CD4-positive, alpha-beta T cell (primary cell): ENCODE data around the gene DUSP22. TPM values are rescaled to one million over a fixed set of nuclear protein-coding genes. Genes with fewer than 3 reads are reported as not detected.

ENCODE experiments used
- ATAC-seq: fragments of 200-7000 bp; cut with Tn5 transposase; one replicate; pipeline ENCODE4 v1.10.0; 2022; ENCODE audit warnings: mild to moderate bottlenecking; ENCODE audit not compliant: poor library complexity
- CTCF ChIA-PET: fragments of 350-600 bp; sonication (Branson Sonifier 250); formaldehyde crosslinking; loops from one replicate; lab custom pipeline; 2021; ENCODE audit warnings: antibody characterized with exemption, inconsistent platforms; lab: Charles Lee
- POLR2A ChIA-PET: fragments of 350-600 bp; sonication (Branson Sonifier 250); formaldehyde crosslinking; loops from one replicate; lab custom pipeline; 2021; ENCODE audit warnings: antibody characterized with exemption, inconsistent platforms; lab: Charles Lee
- DNase-seq, 14 experiments: peaks; one replicate each; pipeline ENCODE4 v3.0.0-alpha.2; 2013 to 2020; ENCODE audit warnings: mixed read lengths in 2 of 14
- H3K27ac ChIP-seq, 2 donors: one replicate each; pipeline versions ENCODE4 v1.5.1 to v1.7.0; 2013; ENCODE audit warnings: low read length in 2 of 2, low read depth in 1 of 2, mild to moderate bottlenecking in 1 of 2
- H3K27me3 ChIP-seq, 2 experiments: 1 replicate in 1 of 2; 2 replicates in 1 of 2; pipeline versions ENCODE4 v1.6.1 to v1.7.0; 2013; ENCODE audit warnings: low read length in 2 of 2, control low read depth in 1 of 2, mild to moderate bottlenecking in 1 of 2, moderate library complexity in 1 of 2; ENCODE audit not compliant: insufficient read depth in 2 of 2, control insufficient read depth in 1 of 2
- H3K36me3 ChIP-seq: one replicate; pipeline ENCODE4 v1.6.1; 2013; ENCODE audit warnings: low read length, control low read depth; ENCODE audit not compliant: insufficient read depth
- H3K4me1 ChIP-seq: one replicate; pipeline ENCODE4 v1.6.1; 2013; ENCODE audit warnings: low read length, control low read depth; ENCODE audit not compliant: insufficient read depth
- H3K4me3 ChIP-seq: one replicate; pipeline ENCODE4 v1.5.1; 2013; ENCODE audit warnings: mild to moderate bottlenecking, low read length, moderate library complexity
- H3K9me3 ChIP-seq, 2 experiments: 1 replicate in 1 of 2; 2 replicates in 1 of 2; pipeline versions ENCODE4 v1.6.1 to v1.7.0; 2013; ENCODE audit warnings: low read length in 2 of 2, mild to moderate bottlenecking in 2 of 2, control low read depth in 1 of 2, moderate library complexity in 1 of 2; ENCODE audit not compliant: control insufficient read depth in 1 of 2, insufficient read depth in 1 of 2
- H3K27ac Mint-ChIP-seq: one replicate; pipeline ENCODE4 v1.8.0; 2020; ENCODE audit warnings: mixed read lengths
- H3K27me3 Mint-ChIP-seq: one replicate; pipeline ENCODE4 v1.8.0; 2021; ENCODE audit warnings: mixed read lengths
- H3K36me3 Mint-ChIP-seq: one replicate; pipeline ENCODE4 v1.8.0; 2021; ENCODE audit warnings: low read depth, mixed read lengths
- H3K4me1 Mint-ChIP-seq: one replicate; pipeline ENCODE4 v1.8.0; 2021; ENCODE audit warnings: low read depth, mixed read lengths
- H3K4me3 Mint-ChIP-seq: one replicate; pipeline ENCODE4 v1.8.0; 2020; ENCODE audit warnings: mild to moderate bottlenecking, mixed read lengths
- H3K9me3 Mint-ChIP-seq: one replicate; pipeline ENCODE4 v1.8.0; 2020; ENCODE audit warnings: mixed read lengths
- intact Hi-C, 2 experiments: fragments of 100-400 bp; cut with DNase I in 1 of 2; cut with micrococcal nuclease in 1 of 2; formaldehyde crosslinking; loops; one replicate each; pipeline versions ENCODE4 v1.15.1 to v1.9.0; 2023 to 2025; cut with DNase I, micrococcal nuclease
- total RNA-seq, 174 experiments: library from RNA in 2 of 174; stranded (reverse) in 2 of 174; gene quantifications; one replicate each; pipeline ENCODE4 v1.2.3 and lab custom pipeline; 2021 to 2026
- TF ChIP-seq, protein P1 (sequence below): fragments of 200-600 bp; IDR thresholded peaks from one replicate; pipeline ENCODE4 v1.8.0; 2022; ENCODE audit warnings: antibody characterized with exemption, mild to moderate bottlenecking

Gene DUSP22
- total RNA-seq, 2 experiments from 2014 or later, result 25.4 to 26.3 TPM

DNA sequence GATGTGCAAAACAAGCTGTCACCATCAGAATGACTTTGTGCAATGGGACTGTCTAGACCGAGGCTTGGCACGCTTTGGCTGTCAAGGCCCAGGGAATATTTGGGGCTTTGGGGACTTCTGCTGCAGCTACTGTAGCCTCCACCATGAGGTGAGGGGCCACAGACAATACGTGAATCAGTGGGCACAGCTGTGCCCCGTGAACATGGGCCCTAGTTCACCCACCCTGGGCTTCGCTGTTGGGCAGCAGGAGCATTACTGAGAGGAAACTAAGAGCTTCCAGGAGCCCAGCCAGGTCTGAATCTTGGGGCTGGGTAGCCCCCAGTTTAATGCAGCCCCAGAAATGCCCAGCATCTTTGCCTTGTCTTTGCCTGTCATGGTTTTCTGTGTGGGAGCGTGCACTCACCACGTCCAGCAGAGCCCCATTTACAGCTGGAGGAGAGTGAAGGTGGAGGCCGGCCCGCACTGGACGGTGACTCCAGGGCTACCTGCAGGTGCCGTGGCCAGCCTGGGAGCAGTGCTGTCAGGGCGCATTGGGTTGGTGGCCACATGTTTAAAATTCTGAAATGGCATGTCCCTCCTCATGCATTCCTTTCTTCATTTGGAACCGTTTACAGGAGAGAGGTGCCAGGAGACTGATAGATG, 34.7 kb downstream of the DUSP22 start:
- H3K4me3 Mint-ChIP-seq, result no peak overlapping the region
- ATAC-seq (no peak), DNase-seq (no peak)
- Histone ChIP-seq H3K4me1 (peaks cover 7% of the 10 kb centered on the region), H3K27ac (no peak overlapping the region), H3K27me3 (no peaks in the 10 kb centered on the region), H3K36me3 (no peaks in the 10 kb centered on the region), H3K4me3 (no peak overlapping the region), H3K9me3 (peaks cover 0 to 20% of the 10 kb centered on the region in 2 experiments)
- intact Hi-C loops, result no loop called here
- H3K27ac Mint-ChIP-seq, result no peak overlapping the region
- no peaks in the 10 kb centered on the region for H3K36me3 Mint-ChIP-seq
- ChIA-PET CTCF (no interaction called here), POLR2A (no interaction called here)
- TF ChIP-seq, protein P1, sequence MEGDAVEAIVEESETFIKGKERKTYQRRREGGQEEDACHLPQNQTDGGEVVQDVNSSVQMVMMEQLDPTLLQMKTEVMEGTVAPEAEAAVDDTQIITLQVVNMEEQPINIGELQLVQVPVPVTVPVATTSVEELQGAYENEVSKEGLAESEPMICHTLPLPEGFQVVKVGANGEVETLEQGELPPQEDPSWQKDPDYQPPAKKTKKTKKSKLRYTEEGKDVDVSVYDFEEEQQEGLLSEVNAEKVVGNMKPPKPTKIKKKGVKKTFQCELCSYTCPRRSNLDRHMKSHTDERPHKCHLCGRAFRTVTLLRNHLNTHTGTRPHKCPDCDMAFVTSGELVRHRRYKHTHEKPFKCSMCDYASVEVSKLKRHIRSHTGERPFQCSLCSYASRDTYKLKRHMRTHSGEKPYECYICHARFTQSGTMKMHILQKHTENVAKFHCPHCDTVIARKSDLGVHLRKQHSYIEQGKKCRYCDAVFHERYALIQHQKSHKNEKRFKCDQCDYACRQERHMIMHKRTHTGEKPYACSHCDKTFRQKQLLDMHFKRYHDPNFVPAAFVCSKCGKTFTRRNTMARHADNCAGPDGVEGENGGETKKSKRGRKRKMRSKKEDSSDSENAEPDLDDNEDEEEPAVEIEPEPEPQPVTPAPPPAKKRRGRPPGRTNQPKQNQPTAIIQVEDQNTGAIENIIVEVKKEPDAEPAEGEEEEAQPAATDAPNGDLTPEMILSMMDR, result no peak
- no peaks in the 10 kb centered on the region for H3K27me3 Mint-ChIP-seq
- H3K4me1 Mint-ChIP-seq, result no peaks in the 10 kb centered on the region
- H3K9me3 Mint-ChIP-seq, result no peaks in the 10 kb centered on the region

- CTCF ChIA-PET, result no interaction called here
- POLR2A ChIA-PET, result no interaction called here
- Mint-ChIP-seq H3K27me3 (no peaks in the 10 kb centered on the region), H3K36me3 (no peaks in the 10 kb centered on the region), H3K4me1 (no peaks in the 10 kb centered on the region), H3K9me3 (no peaks in the 10 kb centered on the region), H3K27ac (no peak overlapping the region), H3K4me3 (no peak overlapping the region)
- H3K27ac ChIP-seq, result no peak overlapping the region
- TF ChIP-seq, protein P1, result no peak
- no peak for ATAC-seq
- intact Hi-C loops, result no loop called here
- no peaks in the 10 kb centered on the region for H3K27me3 ChIP-seq
- no peaks in the 10 kb centered on the region for H3K36me3 ChIP-seq
- peaks cover 0 to 20% of the 10 kb centered on the region in 2 experiments for H3K9me3 ChIP-seq
- no peak overlapping the region for H3K4me3 ChIP-seq
- DNase-seq, result no peak
- H3K4me1 ChIP-seq, result peaks cover 7% of the 10 kb centered on the region
Observed at GRCh38 chr6:327538-328116, 35.3 kb downstream of the DUSP22 start.

DNA sequence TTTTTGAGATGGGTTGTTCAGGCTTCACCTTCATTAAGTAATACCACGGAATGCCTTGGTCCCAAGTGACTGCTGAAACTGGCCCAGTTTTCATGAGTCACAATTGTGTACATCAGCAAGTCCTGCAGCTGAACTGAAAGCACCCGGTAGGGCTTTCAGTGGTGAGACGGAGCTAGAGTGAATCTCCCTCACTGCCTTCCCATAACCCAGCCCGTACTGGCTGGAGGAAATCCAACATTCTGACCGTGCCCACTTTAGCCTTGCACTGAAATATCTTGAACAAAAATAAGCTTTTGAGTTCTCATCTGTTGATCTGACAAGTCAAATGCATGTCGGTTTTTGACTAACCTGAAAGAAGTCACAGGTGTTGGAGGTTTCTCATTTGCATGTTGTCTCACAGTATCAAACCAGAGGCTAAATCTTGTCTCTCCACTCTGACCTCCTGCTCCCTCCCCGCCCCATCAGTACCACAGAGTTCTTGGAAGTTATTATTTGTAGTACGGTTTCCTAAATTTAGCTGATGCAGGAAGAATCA, 35.9 kb downstream of the DUSP22 start:
- Mint-ChIP-seq H3K27me3 (no peaks in the 10 kb centered on the region), H3K4me1 (no peaks in the 10 kb centered on the region), H3K27ac (no peak overlapping the region), H3K4me3 (no peak overlapping the region), H3K9me3 (no peaks in the 10 kb centered on the region), H3K36me3 (no peaks in the 10 kb centered on the region)
- Histone ChIP-seq H3K36me3 (no peaks in the 10 kb centered on the region), H3K4me1 (peaks cover 7% of the 10 kb centered on the region), H3K27me3 (no peaks in the 10 kb centered on the region), H3K4me3 (no peak overlapping the region), H3K9me3 (peaks cover 0 to 20% of the 10 kb centered on the region in 2 experiments), H3K27ac (no peak overlapping the region)
- no peak for ATAC-seq
- ChIA-PET POLR2A (no interaction called here), CTCF (no interaction called here)
- TF ChIP-seq, protein P1, result no peak
- intact Hi-C loops, result no loop called here
- DNase-seq, result peak in 1 of 14 experiments; percentile 37
